HepG2 (cell line): ENCODE data around the gene PLA2G4C.

Source experiments
- BHLHE40 ChIP-seq: IDR thresholded peaks from 2 replicates; pipeline ENCODE4 v1.6.1; 2011; ENCODE audit warnings: low read length, improper control_type of control experiment
- DPF2 ChIP-seq: sonication (generic); formaldehyde crosslinking; IDR thresholded peaks from 2 replicates; pipeline ENCODE4 v1.4.0; 2020; ENCODE audit warnings: mild to moderate bottlenecking, low read depth, missing genetic modification reagents, borderline replicate concordance
- GATAD1 ChIP-seq: IDR thresholded peaks from 2 replicates; pipeline ENCODE4 v1.6.1; 2016; ENCODE audit warnings: missing genetic modification reagents, missing compliant biosample characterization
- JUN ChIP-seq: sonication (generic); formaldehyde crosslinking; IDR thresholded peaks from 2 replicates; pipeline ENCODE4 v1.4.0; 2020; ENCODE audit warnings: mild to moderate bottlenecking, missing genetic modification reagents
- NFYB ChIP-seq: sonication (generic); formaldehyde crosslinking; IDR thresholded peaks from 2 replicates; pipeline ENCODE4 v1.4.0; 2020; ENCODE audit warnings: missing genetic modification reagents
- POLR2A ChIP-seq, 2 experiments: IDR thresholded peaks; 2 replicates each; pipeline ENCODE4 v1.6.1; 2011; ENCODE audit warnings: low read depth in 2 of 2, low read length in 2 of 2, mild to moderate bottlenecking in 1 of 2, moderate library complexity in 1 of 2; ENCODE audit not compliant: insufficient read depth in 1 of 2
- PRDM15 ChIP-seq: sonication (generic); formaldehyde crosslinking; IDR thresholded peaks from 2 replicates; pipeline ENCODE4 v1.4.0; 2020; ENCODE audit warnings: missing genetic modification reagents
- ZFAT ChIP-seq: sonication (generic); formaldehyde crosslinking; conservative IDR thresholded peaks from 2 replicates; pipeline ENCODE4 v1.8.1; 2023; ENCODE audit warnings: missing genetic modification reagents, inconsistent platforms
- ZNF782 ChIP-seq: sonication (generic); formaldehyde crosslinking; IDR thresholded peaks from 2 replicates; pipeline ENCODE4 v1.4.0; 2020; ENCODE audit warnings: missing genetic modification reagents, mild to moderate bottlenecking, borderline replicate concordance
- ZNF790 ChIP-seq: sonication (generic); formaldehyde crosslinking; IDR thresholded peaks from 2 replicates; pipeline ENCODE4 v1.8.0; 2022; ENCODE audit warnings: missing genetic modification reagents, mild to moderate bottlenecking, borderline replicate concordance
- TF ChIP-seq, protein P1 (sequence below): sonication (generic); formaldehyde crosslinking; IDR thresholded peaks from 2 replicates; pipeline ENCODE4 v1.5.0; 2020; ENCODE audit warnings: mild to moderate bottlenecking, missing genetic modification reagents, moderate library complexity
- TF ChIP-seq, protein P2 (sequence below): sonication (generic); formaldehyde crosslinking; IDR thresholded peaks from 2 replicates; pipeline ENCODE4 v1.8.1; 2022; ENCODE audit warnings: mild to moderate bottlenecking, missing genetic modification reagents
- TF ChIP-seq, protein P3 (sequence below): IDR thresholded peaks from 2 replicates; pipeline ENCODE4 v1.6.1; 2016; ENCODE audit warnings: low read depth, borderline replicate concordance

- TF ChIP-seq ZNF790 (CRISPR knock-in tag) (no peak), ZNF782 (CRISPR knock-in tag) (no peak), JUN (CRISPR knock-in tag) (no peak), PRDM15 (CRISPR knock-in tag) (no peak), BHLHE40 (no peak), POLR2A (IDR thresholded peaks at IDR 0.05; ENCODE audit: insufficient read depth in 1 of 2, low read depth in 2 of 2, low read length in 2 of 2) (no peak), ZFAT (CRISPR knock-in tag) (no peak), NFYB (CRISPR knock-in tag) (no peak), DPF2 (CRISPR knock-in tag) (no peak), GATAD1 (CRISPR knock-in tag) (no peak)
- TF ChIP-seq, protein P1, sequence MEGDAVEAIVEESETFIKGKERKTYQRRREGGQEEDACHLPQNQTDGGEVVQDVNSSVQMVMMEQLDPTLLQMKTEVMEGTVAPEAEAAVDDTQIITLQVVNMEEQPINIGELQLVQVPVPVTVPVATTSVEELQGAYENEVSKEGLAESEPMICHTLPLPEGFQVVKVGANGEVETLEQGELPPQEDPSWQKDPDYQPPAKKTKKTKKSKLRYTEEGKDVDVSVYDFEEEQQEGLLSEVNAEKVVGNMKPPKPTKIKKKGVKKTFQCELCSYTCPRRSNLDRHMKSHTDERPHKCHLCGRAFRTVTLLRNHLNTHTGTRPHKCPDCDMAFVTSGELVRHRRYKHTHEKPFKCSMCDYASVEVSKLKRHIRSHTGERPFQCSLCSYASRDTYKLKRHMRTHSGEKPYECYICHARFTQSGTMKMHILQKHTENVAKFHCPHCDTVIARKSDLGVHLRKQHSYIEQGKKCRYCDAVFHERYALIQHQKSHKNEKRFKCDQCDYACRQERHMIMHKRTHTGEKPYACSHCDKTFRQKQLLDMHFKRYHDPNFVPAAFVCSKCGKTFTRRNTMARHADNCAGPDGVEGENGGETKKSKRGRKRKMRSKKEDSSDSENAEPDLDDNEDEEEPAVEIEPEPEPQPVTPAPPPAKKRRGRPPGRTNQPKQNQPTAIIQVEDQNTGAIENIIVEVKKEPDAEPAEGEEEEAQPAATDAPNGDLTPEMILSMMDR (CRISPR knock-in tag): peak; percentile 79
- TF ChIP-seq, protein P2, sequence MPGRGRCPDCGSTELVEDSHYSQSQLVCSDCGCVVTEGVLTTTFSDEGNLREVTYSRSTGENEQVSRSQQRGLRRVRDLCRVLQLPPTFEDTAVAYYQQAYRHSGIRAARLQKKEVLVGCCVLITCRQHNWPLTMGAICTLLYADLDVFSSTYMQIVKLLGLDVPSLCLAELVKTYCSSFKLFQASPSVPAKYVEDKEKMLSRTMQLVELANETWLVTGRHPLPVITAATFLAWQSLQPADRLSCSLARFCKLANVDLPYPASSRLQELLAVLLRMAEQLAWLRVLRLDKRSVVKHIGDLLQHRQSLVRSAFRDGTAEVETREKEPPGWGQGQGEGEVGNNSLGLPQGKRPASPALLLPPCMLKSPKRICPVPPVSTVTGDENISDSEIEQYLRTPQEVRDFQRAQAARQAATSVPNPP (CRISPR knock-in tag): no peak
- TF ChIP-seq, protein P3, sequence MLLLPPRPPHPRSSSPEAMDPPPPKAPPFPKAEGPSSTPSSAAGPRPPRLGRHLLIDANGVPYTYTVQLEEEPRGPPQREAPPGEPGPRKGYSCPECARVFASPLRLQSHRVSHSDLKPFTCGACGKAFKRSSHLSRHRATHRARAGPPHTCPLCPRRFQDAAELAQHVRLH: no peak
These were observed 7.5 kb downstream of the PLA2G4C start for GRCh38 chr19:48102870-48103751.
